ENCODE measurements around the gene SATB2.

- TF ChIP-seq CTCF (IDR thresholded peaks at IDR 0.05), result peak; percentile 14; the same call in 1 of the 2 replicates
- TF ChIP-seq ZFX (IDR thresholded peaks at IDR 0.05; ENCODE audit: borderline replicate concordance), result no peak
Observed at GRCh38 chr2:199405241-199405640, 52.5 kb downstream of the SATB2 start.
